DMS 273 treated with DMSO at 0.1 percent for 48 hours (cell line): ENCODE results near the gene BCL3.
"Not testable (repeated sequence)": the region's sequence is repeated elsewhere in the genome, so short reads cannot be mapped to it uniquely, and the experiment has no call there.

ENCODE experiments used
- DNase-seq: peaks from one replicate; lab custom pipeline; 2025; lab: John Stamatoyannopoulos, UW

The BCL3 gene

DNA sequence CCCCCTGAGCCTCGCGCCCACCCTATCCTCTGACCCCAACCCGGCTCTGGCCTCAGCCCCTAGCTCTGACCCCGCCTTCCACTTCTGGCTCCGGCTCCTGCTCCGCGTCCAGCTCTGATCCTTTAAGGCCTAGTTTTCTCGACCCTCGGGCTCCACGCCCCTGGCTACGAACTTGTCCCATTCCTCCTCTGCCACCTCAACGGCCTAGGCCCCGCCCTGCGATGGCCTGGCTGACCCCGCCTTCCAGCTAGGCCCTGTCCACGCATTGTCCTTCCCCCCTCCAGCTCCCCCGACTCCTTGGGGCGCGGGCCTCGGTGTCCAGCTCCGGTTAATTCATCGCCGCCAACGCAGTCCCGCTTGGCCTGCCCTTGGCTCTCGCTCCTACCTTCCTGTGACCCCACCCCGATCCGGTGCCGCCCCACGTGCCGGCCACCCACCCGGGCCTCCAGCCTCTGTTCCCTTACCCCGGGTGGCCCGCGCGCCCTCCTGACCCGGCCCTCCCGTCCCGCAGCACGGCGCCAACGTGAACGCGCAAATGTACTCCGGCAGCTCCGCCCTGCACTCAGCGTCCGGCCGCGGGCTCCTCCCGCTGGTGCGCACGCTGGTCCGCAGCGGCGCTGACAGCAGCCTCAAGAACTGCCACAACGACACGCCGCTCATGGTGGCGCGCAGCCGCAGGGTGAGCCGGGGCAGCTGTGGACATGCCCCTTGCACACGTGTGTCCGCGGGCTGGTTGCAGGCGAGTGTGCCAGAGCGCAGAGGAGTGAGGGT is 9.4 kb downstream of the BCL3 start:
- no peak for DNase-seq

DNA sequence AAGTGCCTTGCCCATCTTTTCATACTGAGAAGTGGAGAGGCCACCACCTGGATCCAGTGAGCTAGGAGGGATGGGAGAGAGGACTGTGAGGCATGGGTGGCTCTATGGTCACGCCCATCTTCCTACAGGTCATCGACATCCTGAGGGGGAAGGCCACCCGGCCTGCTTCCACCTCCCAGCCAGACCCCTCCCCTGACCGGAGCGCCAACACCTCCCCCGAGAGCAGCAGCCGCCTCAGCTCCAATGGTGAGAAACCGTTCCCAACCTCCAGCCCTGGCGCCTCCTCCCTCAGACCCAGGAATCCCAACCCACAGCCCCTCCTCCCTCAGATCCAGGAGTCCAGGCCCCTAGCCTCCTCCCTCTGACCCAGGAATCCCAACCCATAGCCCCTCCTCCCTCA is 10.1 kb downstream of the BCL3 start:
- no peak for DNase-seq

DNA sequence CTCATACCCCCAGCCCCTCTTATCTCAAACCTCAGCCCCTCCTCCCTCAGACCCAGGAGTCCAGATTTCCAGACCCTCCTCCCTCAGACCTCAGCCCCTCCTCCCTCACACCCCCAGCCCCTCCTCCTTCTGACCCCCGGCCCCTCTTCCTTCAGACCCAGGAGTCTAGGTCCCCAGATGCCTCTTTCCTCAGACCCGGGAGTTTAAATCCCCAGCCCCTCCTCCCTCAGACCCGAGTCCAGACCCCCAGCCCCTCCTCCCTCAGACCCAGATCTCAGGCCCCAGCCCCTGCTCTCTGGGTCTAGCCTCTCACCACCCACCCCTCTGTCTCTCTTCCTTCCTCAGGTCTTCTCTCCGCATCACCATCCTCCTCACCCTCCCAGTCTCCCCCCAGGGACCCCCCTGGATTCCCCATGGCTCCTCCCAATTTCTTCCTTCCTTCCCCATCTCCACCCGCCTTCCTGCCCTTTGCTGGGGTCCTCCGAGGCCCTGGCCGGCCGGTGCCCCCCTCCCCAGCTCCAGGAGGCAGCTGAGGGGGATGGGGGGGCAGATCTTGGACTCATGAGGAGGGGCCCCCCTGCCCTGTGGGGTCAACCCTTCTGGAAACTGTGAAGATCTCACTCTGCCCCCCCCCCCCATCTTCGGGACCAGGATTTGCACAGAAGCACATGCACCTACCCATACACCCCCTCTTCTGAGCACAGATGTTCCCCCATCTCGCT is 10.7 kb downstream of the BCL3 start:
- DNase-seq: no peak

DNA sequence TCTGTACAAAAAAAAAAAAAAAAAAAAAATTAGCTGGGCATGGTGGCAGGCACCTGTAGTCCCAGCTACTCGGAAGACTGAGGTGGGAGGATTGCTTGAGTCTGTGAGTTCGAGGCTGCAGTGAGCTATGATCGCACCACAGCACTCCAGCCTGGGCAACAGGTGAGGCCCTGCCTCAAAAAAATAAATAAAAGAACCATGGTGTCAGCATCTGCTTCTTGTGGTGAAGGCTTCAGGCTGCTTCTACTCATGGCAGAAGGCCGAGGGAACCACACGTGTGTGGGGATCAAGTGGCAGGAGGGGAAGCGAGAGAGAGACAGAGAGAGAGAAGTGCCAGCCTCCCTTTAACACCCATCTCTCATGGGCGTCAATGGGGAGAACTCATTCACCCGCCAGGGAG is 13.5 kb downstream of the BCL3 start:
- no peak for DNase-seq

DNA sequence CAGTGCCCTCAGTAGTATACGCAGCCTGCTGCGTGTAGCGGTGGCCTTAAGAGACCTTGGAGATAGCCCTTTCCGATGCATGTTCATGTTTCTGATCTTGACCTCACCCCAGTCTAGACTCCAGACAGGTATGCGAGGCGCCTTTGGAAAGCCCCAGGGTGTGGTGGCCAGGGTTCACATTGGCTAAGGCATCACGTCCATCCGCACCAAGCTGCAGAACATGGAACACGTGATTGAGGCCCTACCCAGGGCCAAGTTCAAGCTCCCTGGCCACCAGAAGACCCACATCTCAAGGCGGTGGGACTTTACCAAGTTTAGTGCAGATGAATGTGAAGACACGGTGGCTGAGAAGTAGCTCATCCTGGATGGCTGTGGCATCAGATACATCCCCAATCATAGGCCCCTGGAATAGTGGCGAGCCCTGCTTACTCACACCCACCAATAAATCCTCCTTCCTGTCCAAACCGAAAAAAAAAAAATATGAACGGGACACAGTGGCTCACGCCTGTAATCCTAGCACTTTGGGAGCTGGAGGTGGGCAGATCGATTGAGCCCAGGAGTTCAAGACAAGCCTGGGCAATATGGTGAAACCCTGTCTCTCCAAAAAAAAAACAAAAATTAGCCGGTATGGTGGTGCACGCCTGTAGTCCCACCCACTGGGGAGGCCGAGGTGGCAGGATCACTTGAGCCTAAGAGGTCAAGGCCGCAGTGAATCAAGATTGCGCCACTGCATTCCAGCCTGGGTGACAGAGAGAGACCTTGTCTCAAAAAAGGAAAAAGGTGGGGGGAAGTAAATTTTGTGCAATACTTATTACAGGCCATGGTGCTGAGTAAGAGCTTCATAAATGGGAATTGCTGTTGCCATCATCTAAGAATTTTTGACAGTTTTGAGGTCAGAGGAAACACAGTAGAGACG is 16.8 kb downstream of the BCL3 start:
- DNase-seq: no peak

DNA sequence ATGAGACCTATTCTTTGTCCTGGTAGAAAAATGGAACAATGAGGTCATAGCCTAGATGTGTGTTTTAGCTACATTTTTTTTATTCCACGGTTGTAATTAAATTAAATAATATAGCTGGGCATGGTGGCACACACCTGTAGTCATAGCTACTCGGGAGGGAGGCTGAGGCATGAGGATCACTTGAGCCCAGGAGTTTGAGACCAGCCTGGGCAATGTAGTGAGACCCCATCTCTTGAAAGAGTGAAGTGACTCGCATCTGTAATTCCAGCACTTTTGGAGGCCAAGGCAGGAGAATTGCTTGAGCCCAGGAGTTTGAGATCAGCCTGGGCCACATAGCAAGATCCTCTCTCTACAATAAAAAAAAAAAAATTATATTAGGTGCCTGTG is 17.4 kb downstream of the BCL3 start:
- DNase-seq: no peak

DNA sequence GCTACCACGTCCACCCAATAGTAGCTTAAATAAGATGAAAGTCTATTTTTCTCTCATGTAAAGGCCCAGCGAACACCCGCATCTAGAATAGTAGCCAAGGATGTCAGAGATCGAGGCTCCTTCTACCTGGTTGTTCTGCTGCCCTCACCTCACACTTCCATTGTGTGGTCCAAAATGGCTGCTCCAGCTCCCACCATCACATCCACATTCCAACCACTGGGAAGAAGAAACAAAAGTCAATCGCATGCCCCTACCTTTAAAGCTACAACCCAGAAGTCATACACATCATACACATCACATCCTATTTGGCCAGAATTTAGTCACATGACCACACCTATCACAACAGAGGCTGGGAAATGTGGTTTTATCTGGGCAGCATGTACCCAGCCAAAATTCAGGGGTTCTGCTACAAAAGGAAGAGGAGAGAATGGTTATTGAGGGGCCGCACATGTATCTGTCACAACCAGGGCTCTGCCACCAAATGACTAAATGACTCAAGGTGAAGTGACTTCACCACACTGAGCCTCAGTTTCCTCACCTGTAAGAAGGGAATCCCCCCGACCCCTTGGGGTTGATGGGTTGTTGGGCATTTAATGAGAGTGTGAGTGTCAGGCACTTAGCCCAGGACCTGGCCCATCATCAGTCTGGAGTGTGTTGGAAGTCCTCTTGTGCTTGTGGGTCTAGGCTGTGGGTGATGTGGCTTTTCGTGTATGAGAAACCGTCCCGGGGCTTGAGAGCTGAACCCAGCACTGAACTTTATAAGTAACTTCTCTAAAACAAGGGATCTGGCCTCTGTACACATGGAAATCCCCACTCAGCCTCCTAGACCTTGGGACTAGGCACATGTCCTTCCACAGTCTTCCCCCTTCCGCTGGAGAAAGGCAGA is 19.0 kb downstream of the BCL3 start:
- no peak for DNase-seq

DNA sequence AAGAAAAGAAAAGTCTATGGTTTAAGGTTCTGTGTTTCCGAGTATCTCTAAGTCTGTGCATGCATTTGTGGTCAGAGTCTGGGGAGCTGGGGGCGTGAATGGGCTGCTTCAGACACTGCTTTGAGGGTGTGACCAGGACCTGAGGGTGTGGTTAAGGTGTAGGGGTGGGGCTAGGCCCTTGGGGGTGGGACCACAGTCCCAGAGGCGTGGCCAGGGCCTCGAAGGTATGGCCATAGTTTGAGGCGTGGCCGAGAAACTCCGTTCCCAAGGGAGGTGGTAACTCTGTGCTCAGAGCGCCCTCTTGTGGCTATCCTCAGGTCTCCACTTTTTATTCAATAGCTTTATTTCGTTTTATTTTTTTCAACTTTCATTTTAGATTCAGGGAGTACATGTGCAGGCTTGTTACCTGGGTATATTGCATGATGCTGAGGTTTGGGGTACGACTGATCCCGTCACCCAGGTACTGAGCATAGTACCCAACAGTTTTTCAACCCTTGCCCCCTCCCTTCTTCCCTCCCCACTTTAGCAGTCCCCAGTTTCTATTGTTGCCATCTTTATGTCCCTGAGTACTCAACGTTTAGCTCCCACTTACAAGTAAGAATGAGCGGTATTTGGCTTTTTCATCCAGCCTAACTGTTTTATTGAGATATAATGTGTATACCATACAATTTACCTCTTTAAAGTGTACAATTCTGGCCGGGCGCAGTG is 22.2 kb downstream of the BCL3 start:
- peak; percentile 54 for DNase-seq

DNA sequence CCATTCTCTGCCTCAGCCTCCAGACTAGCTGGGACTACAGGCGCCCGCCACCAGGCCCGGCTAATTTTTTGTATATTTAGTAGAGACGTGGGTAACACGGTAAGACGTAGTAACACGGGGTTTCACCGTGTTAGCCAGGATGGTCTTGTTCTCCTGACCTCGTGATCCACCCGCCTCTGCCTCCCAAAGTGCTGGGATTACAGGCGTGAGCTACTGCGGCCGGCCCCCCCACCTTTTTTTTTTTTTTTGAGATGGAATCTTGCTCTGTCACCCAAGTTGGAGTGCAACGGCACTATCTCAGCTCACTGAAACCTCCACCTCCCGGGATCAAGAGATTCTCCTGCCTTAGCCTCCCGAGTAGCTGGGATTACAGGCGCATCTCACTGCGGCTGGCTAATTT is 23.6 kb downstream of the BCL3 start:
- not testable (repeated sequence) for DNase-seq

DNA sequence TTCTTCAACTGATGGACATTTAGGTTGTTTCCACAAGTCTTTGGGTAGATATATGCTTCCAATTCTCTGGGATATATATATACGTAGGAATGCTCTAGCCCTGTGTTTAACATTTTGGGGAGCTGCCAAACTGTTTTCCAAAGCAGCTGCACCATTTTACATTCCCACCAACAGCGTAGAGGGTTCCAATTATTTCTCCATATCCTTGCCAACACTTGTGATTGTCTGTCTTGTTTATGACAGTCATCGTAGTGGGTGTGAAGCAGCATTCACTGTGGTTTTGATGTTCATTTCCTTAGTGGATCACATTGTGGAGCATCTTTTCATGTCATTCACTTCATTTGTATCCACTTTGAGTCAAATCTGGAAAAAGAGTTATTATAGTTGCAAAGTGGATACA is 24.5 kb downstream of the BCL3 start:
- DNase-seq: no peak

DNA sequence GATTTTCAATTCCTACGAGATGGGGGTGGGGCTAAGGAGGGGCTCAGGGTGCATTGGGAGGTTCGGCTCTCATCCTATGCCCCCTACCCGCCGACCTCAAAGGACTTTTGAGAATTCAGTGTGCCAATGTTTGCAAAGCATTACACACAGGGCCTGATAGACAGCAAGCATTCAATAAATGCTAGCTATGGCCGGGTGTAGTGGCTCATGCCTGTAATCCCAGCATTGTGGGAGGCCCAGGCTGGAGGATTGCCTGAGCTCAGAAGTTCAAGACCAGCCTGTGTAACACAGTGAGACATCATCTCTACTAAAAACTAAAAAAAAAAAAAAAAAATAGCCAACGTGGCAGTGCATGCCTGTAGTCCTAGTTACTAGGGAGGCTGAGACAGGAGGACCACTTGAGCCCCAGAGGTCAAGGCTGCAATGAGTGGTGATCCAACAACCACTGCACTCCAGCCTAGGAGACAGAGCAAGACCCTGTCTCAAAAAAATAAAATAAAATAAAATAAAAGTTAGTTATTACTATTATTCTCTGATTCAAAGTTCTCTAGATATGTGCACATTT is 27.2 kb downstream of the BCL3 start:
- DNase-seq: no peak

DNA sequence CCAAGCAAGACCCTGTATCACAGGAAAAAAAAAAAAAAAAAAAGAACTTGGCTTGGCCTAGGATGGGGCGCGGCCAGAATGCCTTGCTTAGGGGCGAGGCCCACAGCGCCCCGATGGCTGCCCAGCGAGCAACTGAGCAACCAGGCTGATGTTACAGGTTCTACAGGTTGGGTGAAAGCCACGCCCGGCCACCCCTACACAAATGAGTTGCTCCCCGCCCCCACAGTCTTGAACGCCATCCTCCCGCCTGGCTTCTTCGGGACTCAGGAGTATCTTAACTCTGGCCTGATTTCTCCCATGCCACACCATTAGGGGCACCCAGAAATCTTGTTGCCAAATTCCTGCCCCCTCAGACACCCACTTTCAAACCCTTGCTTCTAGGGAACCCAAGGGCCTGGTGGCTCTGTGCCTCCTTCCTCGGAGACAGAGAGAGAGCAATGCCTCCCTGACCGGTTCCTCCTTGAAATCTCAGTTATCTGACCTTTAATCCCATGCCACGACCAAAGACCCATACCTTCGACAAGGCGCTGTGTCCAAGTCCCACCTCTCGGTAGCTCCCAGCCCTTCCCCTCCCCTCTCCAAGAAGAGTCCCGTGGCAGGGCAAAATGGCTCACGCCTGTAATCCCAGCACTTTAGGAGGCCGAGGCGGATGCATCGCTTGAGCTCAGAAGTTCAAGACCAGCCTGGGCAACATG is 28.0 kb downstream of the BCL3 start:
- no peak for DNase-seq

DNA sequence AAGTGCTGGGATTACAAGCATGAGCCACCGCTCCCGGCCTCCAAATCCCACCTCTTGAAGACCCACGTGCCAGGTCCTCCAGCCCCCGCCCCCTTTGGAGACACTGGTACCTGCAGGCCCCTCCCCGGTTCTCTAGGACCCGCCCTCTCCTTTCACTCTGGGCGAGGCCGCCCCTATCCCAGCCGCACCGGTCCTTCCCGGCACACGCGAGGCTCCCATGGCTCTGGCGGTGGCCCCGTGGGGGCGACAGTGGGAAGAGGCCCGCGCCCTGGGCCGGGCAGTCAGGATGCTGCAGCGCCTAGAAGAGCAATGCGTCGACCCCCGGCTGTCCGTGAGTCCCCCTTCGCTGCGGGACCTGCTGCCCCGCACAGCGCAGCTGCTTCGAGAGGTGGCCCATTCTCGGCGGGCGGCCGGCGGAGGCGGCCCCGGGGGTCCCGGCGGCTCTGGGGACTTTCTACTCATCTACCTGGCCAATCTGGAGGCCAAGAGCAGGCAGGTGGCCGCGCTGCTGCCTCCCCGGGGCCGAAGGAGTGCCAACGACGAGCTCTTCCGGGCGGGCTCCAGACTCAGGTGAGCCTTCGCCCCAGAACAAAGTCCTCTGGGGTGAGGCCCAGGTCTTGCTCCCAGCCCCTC is 29.3 kb downstream of the BCL3 start, which contains the start of gene CBLC:
TSS of gene CBLC (plus strand) at position 176 of the 633 bp plus-strand sequence. CDS start at position 218, 42 bp downstream.
- DNase-seq: no peak

DNA sequence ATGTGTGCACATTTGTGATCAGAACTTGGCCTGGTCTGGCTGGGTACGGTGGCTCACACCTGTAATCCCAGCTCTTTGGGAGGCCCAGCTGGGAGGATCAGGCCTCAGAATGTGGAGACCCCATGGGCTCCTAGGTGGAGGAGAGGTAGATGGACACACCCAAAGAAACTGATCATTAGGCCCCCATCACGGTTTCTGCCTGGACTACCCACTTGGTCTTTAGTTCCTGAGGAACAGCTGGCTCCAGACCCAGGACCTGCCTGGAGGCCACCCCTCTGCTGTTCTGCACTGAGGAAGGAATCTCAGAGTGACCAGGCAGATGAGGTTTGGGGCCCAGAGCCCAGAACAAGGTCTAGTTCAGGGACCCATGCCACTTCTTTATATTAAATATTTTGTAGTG is 30.6 kb downstream of the BCL3 start:
- no peak for DNase-seq

DNA sequence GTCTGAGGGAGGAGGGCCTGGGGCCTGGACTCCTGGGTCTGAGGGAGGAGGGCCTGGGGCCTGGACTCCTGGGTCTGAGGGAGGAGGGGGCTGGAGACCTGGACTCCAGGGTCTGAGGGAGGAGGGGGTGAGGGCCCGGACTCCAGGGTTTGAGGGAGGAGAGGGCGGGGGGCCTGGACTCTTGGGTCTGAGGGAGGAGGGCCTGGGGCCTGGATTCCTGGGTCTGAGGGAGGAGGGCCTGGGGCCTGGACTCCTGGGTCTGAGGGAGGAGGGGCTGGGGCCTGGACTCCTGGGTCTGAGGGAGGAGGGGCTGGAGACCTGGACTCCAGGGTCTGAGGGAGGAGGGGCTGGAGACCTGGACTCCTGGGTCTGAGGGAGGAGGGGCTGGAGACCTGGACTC is 33.2 kb downstream of the BCL3 start:
- not testable (repeated sequence) for DNase-seq

DNA sequence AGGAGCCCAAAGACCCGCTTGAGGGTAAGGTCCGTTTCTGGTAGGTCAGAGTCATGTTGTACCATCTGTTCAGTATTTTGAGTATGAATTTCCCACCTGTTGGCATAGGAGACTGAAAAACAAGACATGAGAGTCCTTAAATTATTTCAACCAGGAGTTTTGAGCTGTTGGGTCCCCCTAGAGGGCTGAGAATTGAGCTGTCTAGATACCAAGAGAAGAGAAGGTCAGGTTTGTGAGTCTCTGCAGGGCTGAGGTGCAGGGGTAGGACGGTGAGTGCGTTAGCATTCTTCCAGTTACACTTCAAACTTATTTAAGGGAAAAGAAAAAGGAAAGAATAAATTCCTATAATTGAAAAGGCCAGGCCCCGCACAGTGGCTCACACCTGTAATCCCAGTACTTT is 34.2 kb downstream of the BCL3 start:
- peak; percentile 25 for DNase-seq

DNA sequence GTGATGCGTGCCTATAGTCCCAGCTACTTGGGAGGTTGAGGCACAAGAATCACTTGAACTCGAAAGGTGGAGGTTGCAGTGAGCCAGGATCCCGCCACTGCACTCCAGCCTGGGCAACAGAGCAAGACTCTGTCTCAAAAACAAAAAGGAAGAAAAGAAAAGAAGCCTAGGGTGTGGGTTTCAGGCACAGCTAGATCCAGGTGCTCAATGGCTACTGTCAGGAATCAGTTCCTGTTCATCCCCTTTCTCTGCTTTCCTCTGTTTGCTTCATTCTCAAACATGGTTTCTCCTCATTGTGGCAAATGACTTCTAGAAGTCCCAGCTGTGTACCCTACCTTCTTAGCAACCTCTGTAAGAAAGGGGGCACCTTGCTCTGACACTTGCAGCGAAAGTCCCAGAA is 35.0 kb downstream of the BCL3 start:
- no peak for DNase-seq

DNA sequence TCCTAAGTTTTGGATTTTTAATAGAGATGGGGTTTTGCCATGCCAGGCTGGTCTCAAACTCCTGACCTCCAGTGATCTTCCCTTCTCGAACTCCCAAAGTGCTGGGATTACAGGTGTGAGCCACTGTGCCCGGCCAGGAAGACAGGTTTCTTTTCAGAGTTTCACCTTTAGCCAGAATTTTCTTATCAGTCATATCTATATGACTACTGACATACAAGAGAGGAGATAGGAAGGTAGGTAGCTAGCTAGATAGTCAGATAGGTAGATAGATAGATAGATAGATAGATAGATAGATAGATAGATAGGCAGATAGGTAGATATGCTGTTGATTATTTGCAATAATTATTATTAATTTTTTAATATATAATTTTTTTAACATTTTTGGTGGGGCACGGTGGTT is 36.8 kb downstream of the BCL3 start:
- no peak for DNase-seq

DNA sequence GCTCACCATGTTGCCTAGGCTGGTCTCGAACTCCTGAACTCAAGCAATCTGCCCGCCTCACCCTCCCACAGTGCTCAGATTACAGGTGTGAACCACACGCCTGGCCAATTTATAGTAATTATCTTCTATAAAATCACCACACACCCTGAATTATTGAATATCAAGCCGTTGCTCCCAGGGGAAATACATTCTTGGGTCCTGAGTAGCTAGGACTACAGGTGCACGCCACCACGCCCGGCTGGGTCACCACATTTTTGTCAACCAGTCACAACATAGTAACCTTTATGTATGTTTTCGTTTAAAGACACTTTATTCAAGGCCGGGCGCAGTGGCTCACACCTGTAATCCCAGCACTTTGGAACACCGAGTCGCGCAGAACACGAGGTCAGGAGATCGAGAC is 37.5 kb downstream of the BCL3 start:
- DNase-seq: no peak
